OCI-LY1 (cell line): ENCODE measurements around the gene MAPKAPK3.

Experiments
- H2AFZ ChIP-seq: fragments of 200-600 bp; sonication (generic), shearing (Covaris generic); 2 replicates; pipeline ENCODE4 v1.6.0; 2014; ENCODE audit warnings: antibody characterized with exemption, mild to moderate bottlenecking, low read length
- H3F3A ChIP-seq: fragments of 200-600 bp; sonication (generic), shearing (Covaris generic); 2 replicates; pipeline ENCODE4 v1.6.0; 2014; ENCODE audit warnings: mild to moderate bottlenecking, antibody characterized with exemption, low read length, moderate library complexity; ENCODE audit not compliant: insufficient read depth
- H3K27ac ChIP-seq: fragments of 200-600 bp; sonication (generic); 2 replicates; pipeline ENCODE4 v1.5.1; 2014; ENCODE audit warnings: low read length, mixed run types, mild to moderate bottlenecking, low read depth; ENCODE audit not compliant: poor library complexity, severe bottlenecking
- H3K27me3 ChIP-seq: fragments of 200-600 bp; sonication (generic); 2 replicates; pipeline ENCODE4 v1.6.0; 2014; ENCODE audit warnings: antibody characterized with exemption, mild to moderate bottlenecking, low read length, moderate library complexity; ENCODE audit not compliant: insufficient read depth
- H3K36me3 ChIP-seq: fragments of 200-600 bp; sonication (generic); 2 replicates; pipeline ENCODE4 v1.6.1; 2014; ENCODE audit warnings: mild to moderate bottlenecking, antibody characterized with exemption, low read length, moderate library complexity, mixed read lengths; ENCODE audit not compliant: insufficient read depth
- H3K4me1 ChIP-seq: fragments of 200-600 bp; sonication (generic); 2 replicates; pipeline ENCODE4 v1.5.1; 2014; ENCODE audit warnings: mild to moderate bottlenecking, low read length, moderate library complexity; ENCODE audit not compliant: insufficient read depth, severe bottlenecking
- H3K4me2 ChIP-seq: fragments of 200-600 bp; sonication (generic), shearing (Covaris generic); 2 replicates; pipeline ENCODE4 v1.6.1; 2014; ENCODE audit warnings: low read length
- H3K4me3 ChIP-seq: fragments of 200-600 bp; sonication (generic); 2 replicates; pipeline ENCODE4 v1.5.1; 2014; ENCODE audit warnings: low read length, low read depth, mild to moderate bottlenecking, mixed read lengths; ENCODE audit not compliant: poor library complexity, severe bottlenecking
- H3K79me2 ChIP-seq: fragments of 200-600 bp; shearing (Covaris generic); 2 replicates; pipeline ENCODE4 v1.6.1; 2016; ENCODE audit warnings: mixed run types, low read length, mixed read lengths; ENCODE audit not compliant: insufficient read depth
- H3K9ac ChIP-seq: fragments of 200-600 bp; sonication (generic), shearing (Covaris generic); 2 replicates; pipeline ENCODE4 v1.6.1; 2014; ENCODE audit warnings: mild to moderate bottlenecking, low read length, mixed read lengths
- H3K9me2 ChIP-seq: fragments of 200-600 bp; sonication (generic), shearing (Covaris generic); 2 replicates; pipeline ENCODE4 v1.6.1; 2014; ENCODE audit warnings: low read depth, mild to moderate bottlenecking, low read length, mixed read lengths
- H3K9me3 ChIP-seq: fragments of 200-600 bp; shearing (Covaris generic); 2 replicates; pipeline ENCODE4 v1.6.1; 2014; ENCODE audit warnings: low read length, mixed read lengths
- H4K20me1 ChIP-seq: fragments of 200-600 bp; sonication (generic), shearing (Covaris generic); 2 replicates; pipeline ENCODE4 v1.6.0; 2016; ENCODE audit warnings: mild to moderate bottlenecking, low read length; ENCODE audit not compliant: insufficient read depth
- EZH2 ChIP-seq: fragments of 200-600 bp; sonication (generic), shearing (Covaris generic); IDR thresholded peaks from 2 replicates; pipeline ENCODE4 v1.8.0; 2017; ENCODE audit warnings: borderline replicate concordance, mixed run types, mild to moderate bottlenecking, antibody characterized with exemption, low read length, moderate library complexity, mixed read lengths
- TF ChIP-seq, protein P1 (sequence below): fragments of 200-600 bp; sonication (generic), shearing (Covaris generic); IDR thresholded peaks from 2 replicates; pipeline ENCODE4 v1.5.1; 2017; ENCODE audit warnings: mild to moderate bottlenecking, antibody characterized with exemption, low read length, moderate library complexity, mixed read lengths

MAPKAPK3 gene

DNA sequence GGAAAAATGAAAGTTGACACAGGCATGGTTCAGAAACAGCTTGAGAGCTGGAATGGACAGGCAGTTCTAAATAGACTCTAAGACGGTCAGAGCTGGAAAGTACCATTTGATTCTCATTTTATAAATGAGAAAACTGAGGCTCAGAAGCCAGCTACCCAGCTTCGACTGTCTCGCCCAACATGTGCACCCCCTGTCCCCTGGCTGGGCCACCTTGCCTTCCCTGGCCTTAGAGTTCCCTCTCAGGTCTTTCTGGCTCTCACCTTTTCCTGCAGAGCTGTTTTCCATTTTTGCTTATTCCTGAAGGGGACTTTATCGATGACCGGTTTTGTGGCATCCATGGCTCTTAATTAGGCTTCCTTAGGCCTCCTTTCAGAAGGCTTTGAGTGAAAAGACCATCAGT, 40.5 kb downstream of the MAPKAPK3 start:
- no peaks in the 10 kb centered on the region for H3K79me2 ChIP-seq

GRCh38 chr3:50657816-50658215, 40.9 kb downstream of the MAPKAPK3 start:
- no peaks in the 10 kb centered on the region for H3K36me3 ChIP-seq
- H4K20me1 ChIP-seq, result no peaks in the 10 kb centered on the region
- no peak overlapping the region for H3K27ac ChIP-seq
- H3K9me3 ChIP-seq, result no peaks in the 10 kb centered on the region
- no peaks in the 10 kb centered on the region for H3K27me3 ChIP-seq
- H3K4me1 ChIP-seq, result no peaks in the 10 kb centered on the region
- no peaks in the 10 kb centered on the region for H3F3A ChIP-seq
- no peak overlapping the region for H3K9ac ChIP-seq
- no peak overlapping the region for H2AFZ ChIP-seq
- no peak overlapping the region for H3K4me2 ChIP-seq
- H3K4me3 ChIP-seq, result no peak overlapping the region
- no peaks in the 10 kb centered on the region for H3K79me2 ChIP-seq
- H3K9me2 ChIP-seq, result no peaks in the 10 kb centered on the region
- TF ChIP-seq, protein P1, sequence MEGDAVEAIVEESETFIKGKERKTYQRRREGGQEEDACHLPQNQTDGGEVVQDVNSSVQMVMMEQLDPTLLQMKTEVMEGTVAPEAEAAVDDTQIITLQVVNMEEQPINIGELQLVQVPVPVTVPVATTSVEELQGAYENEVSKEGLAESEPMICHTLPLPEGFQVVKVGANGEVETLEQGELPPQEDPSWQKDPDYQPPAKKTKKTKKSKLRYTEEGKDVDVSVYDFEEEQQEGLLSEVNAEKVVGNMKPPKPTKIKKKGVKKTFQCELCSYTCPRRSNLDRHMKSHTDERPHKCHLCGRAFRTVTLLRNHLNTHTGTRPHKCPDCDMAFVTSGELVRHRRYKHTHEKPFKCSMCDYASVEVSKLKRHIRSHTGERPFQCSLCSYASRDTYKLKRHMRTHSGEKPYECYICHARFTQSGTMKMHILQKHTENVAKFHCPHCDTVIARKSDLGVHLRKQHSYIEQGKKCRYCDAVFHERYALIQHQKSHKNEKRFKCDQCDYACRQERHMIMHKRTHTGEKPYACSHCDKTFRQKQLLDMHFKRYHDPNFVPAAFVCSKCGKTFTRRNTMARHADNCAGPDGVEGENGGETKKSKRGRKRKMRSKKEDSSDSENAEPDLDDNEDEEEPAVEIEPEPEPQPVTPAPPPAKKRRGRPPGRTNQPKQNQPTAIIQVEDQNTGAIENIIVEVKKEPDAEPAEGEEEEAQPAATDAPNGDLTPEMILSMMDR, result no peak
- no peak for TF ChIP-seq EZH2

More for the DNA sequence above, 40.5 kb downstream of the MAPKAPK3 start:
- no peak overlapping the region for H3K4me3 ChIP-seq
- H4K20me1 ChIP-seq, result no peaks in the 10 kb centered on the region
- H3K27ac ChIP-seq, result no peak overlapping the region
- no peaks in the 10 kb centered on the region; the same call in 1 of the 2 replicates for H3K27me3 ChIP-seq
- no peaks in the 10 kb centered on the region for H3K36me3 ChIP-seq
- TF ChIP-seq, protein P1, result no peak
- no peak for TF ChIP-seq EZH2
- H3K4me1 ChIP-seq, result no peaks in the 10 kb centered on the region
- no peaks in the 10 kb centered on the region for H3F3A ChIP-seq
- no peak overlapping the region for H3K4me2 ChIP-seq
- H3K9me3 ChIP-seq, result no peaks in the 10 kb centered on the region
- no peak overlapping the region for H2AFZ ChIP-seq
- H3K9ac ChIP-seq, result no peak overlapping the region
- H3K9me2 ChIP-seq, result no peaks in the 10 kb centered on the region

DNA sequence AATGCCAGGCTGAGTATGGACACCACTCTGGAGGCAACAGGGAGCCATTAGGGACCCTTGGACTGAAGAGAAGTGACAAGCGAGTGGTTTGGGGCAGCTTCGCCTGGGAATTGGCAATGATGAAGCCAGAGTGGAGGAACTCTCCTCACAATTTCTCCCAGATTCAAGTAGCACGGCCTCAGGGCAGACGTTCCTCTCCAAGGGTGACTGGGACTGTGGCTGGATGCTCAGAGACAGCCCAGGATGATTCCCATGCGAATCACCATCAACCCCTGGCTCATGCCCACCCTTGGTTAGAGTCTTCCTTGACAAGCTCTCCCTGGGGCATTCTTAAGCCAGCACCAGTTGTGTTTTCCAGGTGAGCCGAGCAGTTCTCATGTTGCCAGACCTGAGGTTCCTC, 41.5 kb downstream of the MAPKAPK3 start:
- no peak for TF ChIP-seq EZH2
- TF ChIP-seq, protein P1, result no peak
- H3K9ac ChIP-seq, result no peak overlapping the region
- no peak overlapping the region for H2AFZ ChIP-seq
- H3K79me2 ChIP-seq, result no peaks in the 10 kb centered on the region
- no peaks in the 10 kb centered on the region for H3K9me2 ChIP-seq
- H3K4me2 ChIP-seq, result no peak overlapping the region
- no peaks in the 10 kb centered on the region for H3K9me3 ChIP-seq
- no peaks in the 10 kb centered on the region for H3K4me1 ChIP-seq
- H3K36me3 ChIP-seq, result no peaks in the 10 kb centered on the region
- no peaks in the 10 kb centered on the region for H3K27me3 ChIP-seq
- no peaks in the 10 kb centered on the region for H3F3A ChIP-seq
- H4K20me1 ChIP-seq, result no peaks in the 10 kb centered on the region
- no peak overlapping the region for H3K4me3 ChIP-seq
- no peak overlapping the region for H3K27ac ChIP-seq
